ENCODE data around the gene USP19. TPM values are rescaled to one million over a fixed set of nuclear protein-coding genes. Genes with fewer than 3 reads are reported as not detected.

USP19 gene
- total RNA-seq, 6 donors from 2014 or later = 42.6 to 76.4 (median 57.2) TPM

- peak overlapping the region; percentile 91 to 95 (median 94) for H3K27ac ChIP-seq
Measured at GRCh38 chr3:49164983-49165720, 44.5 kb upstream of the USP19 start.

GRCh38 chr3:49163609-49164008 is 43.0 kb upstream of the USP19 start:
- no peak for ATAC-seq (ENCODE audit: low FRiP score in 2 of 2)
- Histone ChIP-seq H3K36me3 (peaks cover 8 to 28% (median 16%) of the 10 kb centered on the region in 4 donors), H3K4me1 (peaks cover 12 to 32% (median 16%) of the 10 kb centered on the region in 4 donors), H3K4me3 (no peak overlapping the region), H3K9me3 (no peaks in the 10 kb centered on the region), H3K27ac (no peak overlapping the region), H3K27me3 (no peaks in the 10 kb centered on the region)
- no peak for DNase-seq
- WGBS, 2 donors = 90 to 94% methylated on average over 7 to 8 of the region's 8 CpGs
- TF ChIP-seq CTCF (IDR thresholded peaks at IDR 0.05) = no peak
- TF ChIP-seq EP300 (IDR thresholded peaks at IDR 0.05) = no peak

More at GRCh38 chr3:49164983-49165720, 44.5 kb upstream of the USP19 start:
- Histone ChIP-seq H3K9me3 (no peaks in the 10 kb centered on the region), H3K4me1 (peaks cover 12 to 32% (median 16%) of the 10 kb centered on the region in 4 donors), H3K27me3 (no peaks in the 10 kb centered on the region), H3K4me3 (peak overlapping the region; percentile 75 to 93 (median 90)), H3K36me3 (peaks cover 8 to 28% (median 16%) of the 10 kb centered on the region in 4 donors)
- ATAC-seq (ENCODE audit: low FRiP score in 2 of 2) (no peak), DNase-seq (no peak)
- no peak for TF ChIP-seq POLR2AphosphoS5 (IDR thresholded peaks at IDR 0.05)
- WGBS, 2 donors = 35 to 38% methylated on average over 6 of the region's 6 CpGs

GRCh38 chr3:49162751-49163419 is 42.3 kb upstream of the USP19 start:
- H3K27ac ChIP-seq = no peak overlapping the region
- H3K4me1 ChIP-seq = peaks cover 12 to 32% (median 16%) of the 10 kb centered on the region in 4 donors
- ATAC-seq (ENCODE audit: low FRiP score in 2 of 2) (no peak), DNase-seq (no peak)
- TF ChIP-seq EP300 (IDR thresholded peaks at IDR 0.05) (no peak), CTCF (IDR thresholded peaks at IDR 0.05) (no peak), POLR2A (IDR thresholded peaks at IDR 0.05) (no peak), POLR2AphosphoS5 (IDR thresholded peaks at IDR 0.05) (no peak)
- H3K9me3 ChIP-seq = no peaks in the 10 kb centered on the region
- no peaks in the 10 kb centered on the region for H3K27me3 ChIP-seq
- H3K36me3 ChIP-seq = peaks cover 8 to 28% (median 16%) of the 10 kb centered on the region in 4 donors
- WGBS, 2 donors = 95 to 97% methylated on average over 13 to 21 of the region's 21 CpGs
- no peak overlapping the region for H3K4me3 ChIP-seq

GRCh38 chr3:49161808-49162530 is 41.3 kb upstream of the USP19 start:
- no peak overlapping the region for H3K4me3 ChIP-seq
- H3K27ac ChIP-seq = no peak overlapping the region
- ATAC-seq (ENCODE audit: low FRiP score in 2 of 2) = no peak
- no peak for TF ChIP-seq POLR2A (IDR thresholded peaks at IDR 0.05)
- TF ChIP-seq EP300 (IDR thresholded peaks at IDR 0.05) = no peak
- no peak for TF ChIP-seq CTCF (IDR thresholded peaks at IDR 0.05)
- TF ChIP-seq POLR2AphosphoS5 (IDR thresholded peaks at IDR 0.05) = no peak
- WGBS, 2 donors = 59 to 64% methylated on average over 3 of the region's 3 CpGs
- DNase-seq = no peak
- H3K36me3 ChIP-seq = peaks cover 8 to 28% (median 16%) of the 10 kb centered on the region in 4 donors
- no peaks in the 10 kb centered on the region for H3K9me3 ChIP-seq
- H3K4me1 ChIP-seq = peaks cover 12 to 32% (median 16%) of the 10 kb centered on the region in 4 donors
- H3K27me3 ChIP-seq = no peaks in the 10 kb centered on the region

- no peaks in the 10 kb centered on the region for H3K27me3 ChIP-seq
- ATAC-seq (ENCODE audit: low FRiP score in 2 of 2) (no peak), DNase-seq (no peak)
- peaks cover 8 to 28% (median 16%) of the 10 kb centered on the region in 4 donors for H3K36me3 ChIP-seq
- peaks cover 9 to 25% (median 12%) of the 10 kb centered on the region in 4 donors for H3K4me1 ChIP-seq
- 96 to 100% methylated on average over 2 of the region's 2 CpGs for WGBS, 2 donors
- no peak overlapping the region for H3K4me3 ChIP-seq
- TF ChIP-seq CTCF (IDR thresholded peaks at IDR 0.05) = no peak
- H3K9me3 ChIP-seq = no peaks in the 10 kb centered on the region
- H3K27ac ChIP-seq = no peak overlapping the region
Measured at GRCh38 chr3:49161197-49161596, 40.6 kb upstream of the USP19 start.

All from upper lobe of left lung (tissue), 6 donors.